ENCODE measurements around the gene TBC1D9.

The TBC1D9 gene

GRCh38 chr4:140739971-140740370 is 16.2 kb downstream of the TBC1D9 start:
- no peaks in the 10 kb centered on the region for H3K36me3 ChIP-seq (ENCODE audit: control insufficient read depth, insufficient read depth, low read length)
- H3K4me1 ChIP-seq (ENCODE audit: control insufficient read depth, insufficient read depth, low read length, poor library complexity, severe bottlenecking) = peaks cover 76% of the 10 kb centered on the region
- no peaks in the 10 kb centered on the region for H3K9me3 ChIP-seq (ENCODE audit: control insufficient read depth, low read length)
- H3K4me3 ChIP-seq (ENCODE audit: extremely low read depth, insufficient read depth, low read length, poor library complexity, severe bottlenecking) = no peak overlapping the region
- H3K27ac ChIP-seq (ENCODE audit: low read depth, low read length, severe bottlenecking) = peak overlapping the region; percentile 85

GRCh38 chr4:140738139-140738538 is 18.0 kb downstream of the TBC1D9 start:
- no CpG with 5 or more reads among the region's 1 CpG for WGBS, 2 experiments (ENCODE audit: insufficient coverage in 2 of 2)
- Histone ChIP-seq H3K27ac (ENCODE audit: low read depth, low read length, severe bottlenecking) (no peak overlapping the region), H3K4me3 (ENCODE audit: extremely low read depth, insufficient read depth, low read length, poor library complexity, severe bottlenecking) (no peak overlapping the region), H3K9me3 (ENCODE audit: control insufficient read depth, low read length) (no peaks in the 10 kb centered on the region), H3K36me3 (ENCODE audit: control insufficient read depth, insufficient read depth, low read length) (no peaks in the 10 kb centered on the region), H3K4me1 (ENCODE audit: control insufficient read depth, insufficient read depth, low read length, poor library complexity, severe bottlenecking) (peaks cover 68% of the 10 kb centered on the region)

GRCh38 chr4:140736669-140737343 is 19.4 kb downstream of the TBC1D9 start:
- Histone ChIP-seq H3K27ac (ENCODE audit: low read depth, low read length, severe bottlenecking) (peak overlapping the region; percentile 67), H3K4me3 (ENCODE audit: extremely low read depth, insufficient read depth, low read length, poor library complexity, severe bottlenecking) (no peak overlapping the region)
- 90 to 92% methylated on average over 5 to 6 of the region's 6 CpGs for WGBS, 2 experiments (ENCODE audit: insufficient coverage in 2 of 2)

GRCh38 chr4:140735779-140736391 is 20.3 kb downstream of the TBC1D9 start:
- Histone ChIP-seq H3K9me3 (ENCODE audit: control insufficient read depth, low read length) (no peaks in the 10 kb centered on the region), H3K27ac (ENCODE audit: low read depth, low read length, severe bottlenecking) (peak overlapping the region; percentile 67), H3K36me3 (ENCODE audit: control insufficient read depth, insufficient read depth, low read length) (no peaks in the 10 kb centered on the region), H3K4me1 (ENCODE audit: control insufficient read depth, insufficient read depth, low read length, poor library complexity, severe bottlenecking) (peaks cover 47% of the 10 kb centered on the region), H3K4me3 (ENCODE audit: extremely low read depth, insufficient read depth, low read length, poor library complexity, severe bottlenecking) (no peak overlapping the region)
- 60 to 80% methylated on average over 1 to 2 of the region's 4 CpGs for WGBS, 2 experiments (ENCODE audit: insufficient coverage in 2 of 2)

More at GRCh38 chr4:140736669-140737343, 19.4 kb downstream of the TBC1D9 start:
- Histone ChIP-seq H3K4me1 (ENCODE audit: control insufficient read depth, insufficient read depth, low read length, poor library complexity, severe bottlenecking) (peaks cover 57% of the 10 kb centered on the region), H3K36me3 (ENCODE audit: control insufficient read depth, insufficient read depth, low read length) (no peaks in the 10 kb centered on the region), H3K9me3 (ENCODE audit: control insufficient read depth, low read length) (no peaks in the 10 kb centered on the region)

GRCh38 chr4:140735317-140735716 is 20.9 kb downstream of the TBC1D9 start:
- H3K4me3 ChIP-seq (ENCODE audit: extremely low read depth, insufficient read depth, low read length, poor library complexity, severe bottlenecking) = no peak overlapping the region
- no peaks in the 10 kb centered on the region for H3K9me3 ChIP-seq (ENCODE audit: control insufficient read depth, low read length)
- peaks cover 42% of the 10 kb centered on the region for H3K4me1 ChIP-seq (ENCODE audit: control insufficient read depth, insufficient read depth, low read length, poor library complexity, severe bottlenecking)
- H3K36me3 ChIP-seq (ENCODE audit: control insufficient read depth, insufficient read depth, low read length) = no peaks in the 10 kb centered on the region
- WGBS, 2 experiments (ENCODE audit: insufficient coverage in 2 of 2) = 78 to 94% methylated on average over 2 of the region's 2 CpGs
- no peak overlapping the region for H3K27ac ChIP-seq (ENCODE audit: low read depth, low read length, severe bottlenecking)

GRCh38 chr4:140732780-140733179 is 23.4 kb downstream of the TBC1D9 start:
- WGBS, 2 experiments (ENCODE audit: insufficient coverage in 2 of 2) = 88% methylated on average over 2 of the region's 2 CpGs
- Histone ChIP-seq H3K4me1 (ENCODE audit: control insufficient read depth, insufficient read depth, low read length, poor library complexity, severe bottlenecking) (peaks cover 36% of the 10 kb centered on the region), H3K4me3 (ENCODE audit: extremely low read depth, insufficient read depth, low read length, poor library complexity, severe bottlenecking) (no peak overlapping the region), H3K27ac (ENCODE audit: low read depth, low read length, severe bottlenecking) (no peak overlapping the region), H3K9me3 (ENCODE audit: control insufficient read depth, low read length) (no peaks in the 10 kb centered on the region), H3K36me3 (ENCODE audit: control insufficient read depth, insufficient read depth, low read length) (no peaks in the 10 kb centered on the region)

GRCh38 chr4:140729344-140730049 is 26.7 kb downstream of the TBC1D9 start:
- Histone ChIP-seq H3K36me3 (ENCODE audit: control insufficient read depth, insufficient read depth, low read length) (no peaks in the 10 kb centered on the region), H3K9me3 (ENCODE audit: control insufficient read depth, low read length) (no peaks in the 10 kb centered on the region), H3K4me3 (ENCODE audit: extremely low read depth, insufficient read depth, low read length, poor library complexity, severe bottlenecking) (no peak overlapping the region), H3K4me1 (ENCODE audit: control insufficient read depth, insufficient read depth, low read length, poor library complexity, severe bottlenecking) (peaks cover 7% of the 10 kb centered on the region), H3K27ac (ENCODE audit: low read depth, low read length, severe bottlenecking) (no peak overlapping the region)
- 91 to 92% methylated on average over 5 of the region's 6 CpGs for WGBS, 2 experiments (ENCODE audit: insufficient coverage in 2 of 2)

GRCh38 chr4:140726776-140727500 is 29.2 kb downstream of the TBC1D9 start:
- H3K27ac ChIP-seq (ENCODE audit: low read depth, low read length, severe bottlenecking) = no peak overlapping the region
- no peaks in the 10 kb centered on the region for H3K36me3 ChIP-seq (ENCODE audit: control insufficient read depth, insufficient read depth, low read length)
- H3K4me3 ChIP-seq (ENCODE audit: extremely low read depth, insufficient read depth, low read length, poor library complexity, severe bottlenecking) = no peak overlapping the region
- H3K9me3 ChIP-seq (ENCODE audit: control insufficient read depth, low read length) = no peaks in the 10 kb centered on the region
- peaks cover 5% of the 10 kb centered on the region for H3K4me1 ChIP-seq (ENCODE audit: control insufficient read depth, insufficient read depth, low read length, poor library complexity, severe bottlenecking)
- 60 to 86% methylated on average over 1 to 2 of the region's 3 CpGs for WGBS, 2 experiments (ENCODE audit: insufficient coverage in 2 of 2)

- no peaks in the 10 kb centered on the region for H3K9me3 ChIP-seq (ENCODE audit: control insufficient read depth, low read length)
- WGBS, 2 experiments (ENCODE audit: insufficient coverage in 2 of 2) = 63 to 100% methylated on average over 1 to 2 of the region's 5 CpGs
- no peak overlapping the region for H3K4me3 ChIP-seq (ENCODE audit: extremely low read depth, insufficient read depth, low read length, poor library complexity, severe bottlenecking)
- peaks cover 5% of the 10 kb centered on the region for H3K4me1 ChIP-seq (ENCODE audit: control insufficient read depth, insufficient read depth, low read length, poor library complexity, severe bottlenecking)
- no peaks in the 10 kb centered on the region for H3K36me3 ChIP-seq (ENCODE audit: control insufficient read depth, insufficient read depth, low read length)
- H3K27ac ChIP-seq (ENCODE audit: low read depth, low read length, severe bottlenecking) = no peak overlapping the region
Observed at GRCh38 chr4:140725556-140725955, 30.6 kb downstream of the TBC1D9 start.

GRCh38 chr4:140724760-140725159 is 31.4 kb downstream of the TBC1D9 start:
- peaks cover 5% of the 10 kb centered on the region for H3K4me1 ChIP-seq (ENCODE audit: control insufficient read depth, insufficient read depth, low read length, poor library complexity, severe bottlenecking)
- H3K36me3 ChIP-seq (ENCODE audit: control insufficient read depth, insufficient read depth, low read length) = no peaks in the 10 kb centered on the region
- WGBS, 2 experiments (ENCODE audit: insufficient coverage in 2 of 2) = 100% methylated on average over 1 of the region's 5 CpGs; no CpG with 5 or more reads in 1 of the 2 experiments
- no peak overlapping the region for H3K4me3 ChIP-seq (ENCODE audit: extremely low read depth, insufficient read depth, low read length, poor library complexity, severe bottlenecking)
- no peaks in the 10 kb centered on the region for H3K9me3 ChIP-seq (ENCODE audit: control insufficient read depth, low read length)
- H3K27ac ChIP-seq (ENCODE audit: low read depth, low read length, severe bottlenecking) = no peak overlapping the region

All from mesodermal cell (in vitro differentiated cells).